GM19193 (cell line): ENCODE results near the gene CXADR.

Experiments used
- POLR2A ChIP-seq: IDR thresholded peaks from 4 replicates; pipeline ENCODE4 v1.6.1; 2011; ENCODE audit not compliant: insufficient read depth, insufficient read length; ENCODE audit errors: extremely low read depth

CXADR gene

GRCh38 chr21:17554679-17555465, 42.0 kb downstream of the CXADR start:
- TF ChIP-seq POLR2A, result no peak

GRCh38 chr21:17560377-17561025, 47.7 kb downstream of the CXADR start:
- no peak for TF ChIP-seq POLR2A

GRCh38 chr21:17570786-17571185, 57.9 kb downstream of the CXADR start:
- no peak for TF ChIP-seq POLR2A

GRCh38 chr21:17572431-17572830, 59.6 kb downstream of the CXADR start:
- TF ChIP-seq POLR2A, result no peak

GRCh38 chr21:17575076-17575475, 62.2 kb downstream of the CXADR start:
- no peak for TF ChIP-seq POLR2A

GRCh38 chr21:17576080-17576835, 63.4 kb downstream of the CXADR start:
- TF ChIP-seq POLR2A, result no peak

GRCh38 chr21:17577701-17578100, 64.9 kb downstream of the CXADR start:
- TF ChIP-seq POLR2A, result no peak

GRCh38 chr21:17578162-17578561, 65.3 kb downstream of the CXADR start:
- no peak for TF ChIP-seq POLR2A

- no peak for TF ChIP-seq POLR2A
Measured at GRCh38 chr21:17578876-17579275, 66.0 kb downstream of the CXADR start.

GRCh38 chr21:17580319-17580718, 67.5 kb downstream of the CXADR start:
- TF ChIP-seq POLR2A, result no peak

GRCh38 chr21:17583898-17584297, 71.1 kb downstream of the CXADR start:
- TF ChIP-seq POLR2A, result no peak

- no peak for TF ChIP-seq POLR2A
Measured at GRCh38 chr21:17585875-17586450, 73.1 kb downstream of the CXADR start.

- no peak for TF ChIP-seq POLR2A
Measured at GRCh38 chr21:17590430-17590829, 77.6 kb downstream of the CXADR start.

GRCh38 chr21:17597680-17598079, 84.8 kb downstream of the CXADR start:
- no peak for TF ChIP-seq POLR2A

GRCh38 chr21:17598437-17598836, 85.6 kb downstream of the CXADR start:
- TF ChIP-seq POLR2A, result no peak
